ENCODE data around the gene CYP2E1.
"Not testable (repeated sequence)": the region's sequence is repeated elsewhere in the genome, so short reads cannot be mapped to it uniquely, and the experiment has no call there.

GRCh38 chr10:133500897-133501296, 26.3 kb upstream of the CYP2E1 start:
- not testable (repeated sequence) for TF ChIP-seq REST (IDR thresholded peaks at IDR 0.05; ENCODE audit: borderline replicate concordance in 1 of 2, low read depth in 1 of 2, low read length in 2 of 2); CREB1 (IDR thresholded peaks at IDR 0.05); CREB1 (CRISPR knock-in tag; IDR thresholded peaks at IDR 0.05); ATF6 (CRISPR knock-in tag; conservative IDR thresholded peaks at IDR 0.05); CTCF (CRISPR knock-in tag; IDR thresholded peaks at IDR 0.05); RFX5 (IDR thresholded peaks at IDR 0.05; ENCODE audit: low read depth, low read length); IKZF5 (CRISPR knock-in tag; IDR thresholded peaks at IDR 0.05)
